A549 (cell line): ENCODE measurements around the gene FRMD1.

Experiments used
- CEBPB ChIP-seq, 2 experiments: fragments of >200 bp in 1 of 2; sonication (Bioruptor Twin) in 1 of 2; formaldehyde crosslinking in 1 of 2; IDR thresholded peaks; 2 replicates each; pipeline ENCODE4 v1.6.1; 2012 to 2016
- EP300 ChIP-seq, 2 experiments: fragments of >200 bp; sonication (Bioruptor Twin); formaldehyde crosslinking; IDR thresholded peaks; 2 replicates in 1 of 2; 3 replicates in 1 of 2; pipeline ENCODE4 v1.6.1; 2016 to 2017
- FOSL2 ChIP-seq, 2 experiments: fragments of 450-650 bp in 1 of 2; fragments of >200 bp in 1 of 2; sonication (Bioruptor Twin) in 1 of 2; formaldehyde crosslinking; IDR thresholded peaks; 2 replicates each; pipeline versions ENCODE4 v1.5.0 to v1.6.1; 2016 to 2020; ENCODE audit warnings: mild to moderate bottlenecking in 1 of 2, moderate library complexity in 1 of 2
- POLR2A ChIP-seq: IDR thresholded peaks from 2 replicates; pipeline ENCODE4 v1.6.1; 2012; ENCODE audit warnings: mild to moderate bottlenecking, low read length
- TFCP2L1 ChIP-seq: fragments of 250-450 bp; sonication (Bioruptor Pico); IDR thresholded peaks from 2 replicates; pipeline ENCODE4 v1.5.0; 2021; ENCODE audit warnings: mild to moderate bottlenecking
- TF ChIP-seq, protein P1 (sequence below): IDR thresholded peaks from 2 replicates; pipeline ENCODE4 v1.6.1; 2012
- TF ChIP-seq, protein P2 (sequence below): fragments of 200-600 bp; sonication (generic); IDR thresholded peaks from 2 replicates; pipeline ENCODE4 v1.6.1; 2016; ENCODE audit warnings: antibody characterized with exemption, mild to moderate bottlenecking, moderate library complexity

DNA sequence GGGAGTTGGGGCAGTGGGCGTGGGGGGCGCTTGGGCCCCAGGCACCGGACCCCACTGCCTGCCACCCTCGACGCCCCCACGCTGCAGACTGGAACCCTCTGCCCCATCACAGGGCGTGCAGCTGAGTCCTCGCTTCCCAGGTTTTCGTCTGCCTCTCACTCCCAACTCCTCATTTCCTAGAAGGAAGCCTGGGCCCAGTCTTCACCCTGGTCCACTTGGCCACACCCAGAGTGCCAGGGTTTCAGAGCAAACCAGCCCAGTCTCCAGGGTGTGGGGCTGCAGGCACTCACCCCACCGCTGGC is 30.3 kb downstream of the FRMD1 start:
- TF ChIP-seq EP300 (IDR thresholded peaks at IDR 0.05) (no peak), POLR2A (no peak), FOSL2 (IDR thresholded peaks at IDR 0.05) (no peak), FOSL2 (CRISPR knock-in tag; IDR thresholded peaks at IDR 0.05) (no peak), CEBPB (IDR thresholded peaks at IDR 0.05) (no peak), TFCP2L1 (CRISPR knock-in tag) (no peak)
- TF ChIP-seq, protein P1, sequence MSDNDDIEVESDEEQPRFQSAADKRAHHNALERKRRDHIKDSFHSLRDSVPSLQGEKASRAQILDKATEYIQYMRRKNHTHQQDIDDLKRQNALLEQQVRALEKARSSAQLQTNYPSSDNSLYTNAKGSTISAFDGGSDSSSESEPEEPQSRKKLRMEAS = no peak
- TF ChIP-seq, protein P2, sequence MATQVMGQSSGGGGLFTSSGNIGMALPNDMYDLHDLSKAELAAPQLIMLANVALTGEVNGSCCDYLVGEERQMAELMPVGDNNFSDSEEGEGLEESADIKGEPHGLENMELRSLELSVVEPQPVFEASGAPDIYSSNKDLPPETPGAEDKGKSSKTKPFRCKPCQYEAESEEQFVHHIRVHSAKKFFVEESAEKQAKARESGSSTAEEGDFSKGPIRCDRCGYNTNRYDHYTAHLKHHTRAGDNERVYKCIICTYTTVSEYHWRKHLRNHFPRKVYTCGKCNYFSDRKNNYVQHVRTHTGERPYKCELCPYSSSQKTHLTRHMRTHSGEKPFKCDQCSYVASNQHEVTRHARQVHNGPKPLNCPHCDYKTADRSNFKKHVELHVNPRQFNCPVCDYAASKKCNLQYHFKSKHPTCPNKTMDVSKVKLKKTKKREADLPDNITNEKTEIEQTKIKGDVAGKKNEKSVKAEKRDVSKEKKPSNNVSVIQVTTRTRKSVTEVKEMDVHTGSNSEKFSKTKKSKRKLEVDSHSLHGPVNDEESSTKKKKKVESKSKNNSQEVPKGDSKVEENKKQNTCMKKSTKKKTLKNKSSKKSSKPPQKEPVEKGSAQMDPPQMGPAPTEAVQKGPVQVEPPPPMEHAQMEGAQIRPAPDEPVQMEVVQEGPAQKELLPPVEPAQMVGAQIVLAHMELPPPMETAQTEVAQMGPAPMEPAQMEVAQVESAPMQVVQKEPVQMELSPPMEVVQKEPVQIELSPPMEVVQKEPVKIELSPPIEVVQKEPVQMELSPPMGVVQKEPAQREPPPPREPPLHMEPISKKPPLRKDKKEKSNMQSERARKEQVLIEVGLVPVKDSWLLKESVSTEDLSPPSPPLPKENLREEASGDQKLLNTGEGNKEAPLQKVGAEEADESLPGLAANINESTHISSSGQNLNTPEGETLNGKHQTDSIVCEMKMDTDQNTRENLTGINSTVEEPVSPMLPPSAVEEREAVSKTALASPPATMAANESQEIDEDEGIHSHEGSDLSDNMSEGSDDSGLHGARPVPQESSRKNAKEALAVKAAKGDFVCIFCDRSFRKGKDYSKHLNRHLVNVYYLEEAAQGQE = no peak
